Thyroid gland (tissue), 4 donors: ENCODE results near the gene ERCC4.

Experiments used
- POLR2A ChIP-seq, 2 donors: fragments of 450-650 bp; IDR thresholded peaks; one replicate each; pipeline ENCODE4 v1.6.1; 2017; ENCODE audit warnings: antibody characterized with exemption in 2 of 2, mild to moderate bottlenecking in 2 of 2, moderate library complexity in 1 of 2
- TF ChIP-seq, protein P1 (sequence below), 6 experiments: fragments of 200-600 bp in 3 of 6; fragments of 450-650 bp in 3 of 6; sonication (generic) in 3 of 6; IDR thresholded peaks; one replicate each; pipeline ENCODE4 v1.5.1; 2016 to 2019; ENCODE audit warnings: antibody characterized with exemption in 6 of 6, mild to moderate bottlenecking in 2 of 6, inconsistent platforms in 1 of 6, moderate library complexity in 1 of 6

DNA sequence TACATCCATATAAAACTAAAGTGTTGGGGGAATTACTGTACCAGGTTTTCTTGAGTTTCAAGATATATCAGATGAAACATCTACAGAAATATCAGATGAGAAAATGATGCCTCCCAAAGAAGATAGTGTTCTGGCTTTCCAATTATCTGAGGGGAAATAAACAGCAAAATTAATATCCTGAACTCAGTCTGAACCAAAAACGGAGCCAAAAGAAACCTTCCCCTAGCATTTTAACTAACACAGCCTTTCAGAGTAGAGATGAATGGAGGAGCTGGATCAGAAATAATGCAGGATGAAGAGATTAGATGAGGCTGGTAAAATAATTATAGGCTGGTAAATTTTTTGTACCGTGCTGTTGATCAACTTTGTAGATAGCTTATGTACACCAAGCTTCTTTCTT is 16.2 kb downstream of the ERCC4 start:
- TF ChIP-seq, protein P1, sequence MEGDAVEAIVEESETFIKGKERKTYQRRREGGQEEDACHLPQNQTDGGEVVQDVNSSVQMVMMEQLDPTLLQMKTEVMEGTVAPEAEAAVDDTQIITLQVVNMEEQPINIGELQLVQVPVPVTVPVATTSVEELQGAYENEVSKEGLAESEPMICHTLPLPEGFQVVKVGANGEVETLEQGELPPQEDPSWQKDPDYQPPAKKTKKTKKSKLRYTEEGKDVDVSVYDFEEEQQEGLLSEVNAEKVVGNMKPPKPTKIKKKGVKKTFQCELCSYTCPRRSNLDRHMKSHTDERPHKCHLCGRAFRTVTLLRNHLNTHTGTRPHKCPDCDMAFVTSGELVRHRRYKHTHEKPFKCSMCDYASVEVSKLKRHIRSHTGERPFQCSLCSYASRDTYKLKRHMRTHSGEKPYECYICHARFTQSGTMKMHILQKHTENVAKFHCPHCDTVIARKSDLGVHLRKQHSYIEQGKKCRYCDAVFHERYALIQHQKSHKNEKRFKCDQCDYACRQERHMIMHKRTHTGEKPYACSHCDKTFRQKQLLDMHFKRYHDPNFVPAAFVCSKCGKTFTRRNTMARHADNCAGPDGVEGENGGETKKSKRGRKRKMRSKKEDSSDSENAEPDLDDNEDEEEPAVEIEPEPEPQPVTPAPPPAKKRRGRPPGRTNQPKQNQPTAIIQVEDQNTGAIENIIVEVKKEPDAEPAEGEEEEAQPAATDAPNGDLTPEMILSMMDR (IDR thresholded peaks at IDR 0.05), result no peak
- no peak for TF ChIP-seq POLR2A (IDR thresholded peaks at IDR 0.05)
